ENCODE measurements around the gene DUSP3. TPM values are rescaled to one million over a fixed set of nuclear protein-coding genes. Genes with fewer than 3 reads are reported as not detected.

The DUSP3 gene
- total and polyA plus RNA-seq, 7 donors: 32.3 to 140 (median 70.4) TPM

DNA sequence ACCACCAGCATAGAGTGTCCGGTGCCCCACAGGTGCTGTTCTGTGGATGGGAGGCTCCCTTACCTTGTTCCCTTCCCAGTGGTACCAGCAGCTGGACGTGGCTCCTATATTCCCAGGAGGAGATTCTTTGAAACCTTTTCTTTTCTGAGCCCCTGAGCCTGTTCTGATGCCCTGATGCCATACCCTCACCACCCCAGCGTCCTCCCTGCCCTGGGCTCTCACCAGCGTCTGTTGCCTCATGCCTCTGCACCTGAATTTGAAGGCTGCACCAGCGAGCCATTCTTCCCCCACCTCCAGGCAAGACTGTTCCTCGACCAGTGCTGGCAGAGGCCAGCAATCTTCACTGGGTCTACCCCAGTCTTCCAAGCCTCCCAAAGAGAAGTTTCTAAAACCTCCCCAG, 20.7 kb downstream of the DUSP3 start:
- TF ChIP-seq EP300 (IDR thresholded peaks at IDR 0.05) (no peak), POLR2A (IDR thresholded peaks at IDR 0.05) (no peak), CTCF (IDR thresholded peaks at IDR 0.05) (no peak), POLR2AphosphoS5 (IDR thresholded peaks at IDR 0.05) (no peak)
- Histone ChIP-seq H3K27me3 (peaks cover 10 to 37% (median 29%) of the 10 kb centered on the region in 3 donors), H3K27ac (no peak overlapping the region), H3K9me3 (no peaks in the 10 kb centered on the region), H3K4me3 (no peak overlapping the region), H3K4me1 (peaks cover 0 to 14% (median 12%) of the 10 kb centered on the region in 4 donors), H3K36me3 (no peaks in the 10 kb centered on the region)
- intact Hi-C loops (cut with DNase I): no loop called here
- WGBS, 2 donors: 63 to 84% methylated on average over 6 of the region's 6 CpGs
- DNase-seq: no peak

GRCh38 chr17:43757171-43757660, 21.6 kb downstream of the DUSP3 start:
- intact Hi-C loops (cut with DNase I): no loop called here
- Histone ChIP-seq H3K4me3 (no peak overlapping the region), H3K9me3 (no peaks in the 10 kb centered on the region), H3K27me3 (peaks cover 10 to 37% (median 29%) of the 10 kb centered on the region in 3 donors), H3K27ac (no peak overlapping the region), H3K4me1 (peaks cover 0 to 14% (median 12%) of the 10 kb centered on the region in 4 donors), H3K36me3 (no peaks in the 10 kb centered on the region)
- TF ChIP-seq POLR2A (IDR thresholded peaks at IDR 0.05) (no peak), CTCF (IDR thresholded peaks at IDR 0.05) (no peak), EP300 (IDR thresholded peaks at IDR 0.05) (no peak), POLR2AphosphoS5 (IDR thresholded peaks at IDR 0.05) (no peak)
- peak; percentile 56 for DNase-seq
- WGBS, 2 donors: 76 to 83% methylated on average over 8 of the region's 8 CpGs

GRCh38 chr17:43756201-43756600, 22.6 kb downstream of the DUSP3 start:
- TF ChIP-seq CTCF (IDR thresholded peaks at IDR 0.05): no peak
- no peak for TF ChIP-seq POLR2AphosphoS5 (IDR thresholded peaks at IDR 0.05)
- no peak for TF ChIP-seq EP300 (IDR thresholded peaks at IDR 0.05)
- TF ChIP-seq POLR2A (IDR thresholded peaks at IDR 0.05): no peak
- no peaks in the 10 kb centered on the region for H3K9me3 ChIP-seq
- no peaks in the 10 kb centered on the region for H3K36me3 ChIP-seq
- intact Hi-C loops (cut with DNase I): no loop called here
- H3K4me3 ChIP-seq: no peak overlapping the region
- peaks cover 0 to 14% (median 12%) of the 10 kb centered on the region in 4 donors for H3K4me1 ChIP-seq
- no peak overlapping the region for H3K27ac ChIP-seq
- peaks cover 10 to 37% (median 29%) of the 10 kb centered on the region in 3 donors for H3K27me3 ChIP-seq
- WGBS, 2 donors: 77 to 91% methylated on average over 6 of the region's 6 CpGs
- DNase-seq: no peak

- TF ChIP-seq EP300 (IDR thresholded peaks at IDR 0.05): no peak
- no peak for TF ChIP-seq POLR2AphosphoS5 (IDR thresholded peaks at IDR 0.05)
- no peak for TF ChIP-seq POLR2A (IDR thresholded peaks at IDR 0.05)
- no peak for TF ChIP-seq CTCF (IDR thresholded peaks at IDR 0.05)
- Histone ChIP-seq H3K36me3 (no peaks in the 10 kb centered on the region), H3K9me3 (no peaks in the 10 kb centered on the region), H3K27ac (no peak overlapping the region), H3K27me3 (peaks cover 10 to 37% (median 29%) of the 10 kb centered on the region in 3 donors), H3K4me1 (peaks cover 0 to 10% (median 8%) of the 10 kb centered on the region in 4 donors), H3K4me3 (peak overlapping the region in 1 of 4 donors; percentile 22)
- 5 to 6% methylated on average over 60 of the region's 60 CpGs for WGBS, 2 donors
- DNase-seq: peak; percentile 52
- intact Hi-C loops (cut with DNase I): no loop called here
Measured at GRCh38 chr17:43755389-43755875, 23.3 kb downstream of the DUSP3 start.

Measured in sigmoid colon (tissue), 7 donors.